Measurements from ENCODE around the gene PVR.

Gene PVR

GRCh38 chr19:44673510-44673909 is 29.8 kb downstream of the PVR start:
- TF ChIP-seq SP7 (tag by site-specific recombination; IDR thresholded peaks at IDR 0.05) (no peak), PBX3 (CRISPR knock-in tag; IDR thresholded peaks at IDR 0.05) (no peak), ZNF37A (tag by site-specific recombination; IDR thresholded peaks at IDR 0.05) (no peak), ZBTB1 (tag by site-specific recombination; IDR thresholded peaks at IDR 0.05) (no peak), ZNF792 (tag by site-specific recombination; IDR thresholded peaks at IDR 0.05) (no peak), PRDM6 (tag by site-specific recombination; IDR thresholded peaks at IDR 0.05) (no peak), BCL11B (tag by site-specific recombination; IDR thresholded peaks at IDR 0.05; ENCODE audit: low read depth) (no peak), ATF2 (tag by site-specific recombination; IDR thresholded peaks at IDR 0.05; ENCODE audit: low read depth) (no peak), ZNF561 (tag by site-specific recombination; IDR thresholded peaks at IDR 0.05; ENCODE audit: borderline replicate concordance) (no peak), ZNF211 (tag by site-specific recombination; IDR thresholded peaks at IDR 0.05; ENCODE audit: low read depth) (no peak), ZNF843 (tag by site-specific recombination; IDR thresholded peaks at IDR 0.05) (no peak), ZNF488 (tag by site-specific recombination; IDR thresholded peaks at IDR 0.05) (no peak), ZNF202 (tag by site-specific recombination; IDR thresholded peaks at IDR 0.05; ENCODE audit: borderline replicate concordance) (no peak), SCRT2 (tag by site-specific recombination; IDR thresholded peaks at IDR 0.05) (no peak), ZNF423 (tag by site-specific recombination; IDR thresholded peaks at IDR 0.05) (no peak), ZNF18 (tag by site-specific recombination; IDR thresholded peaks at IDR 0.05) (no peak)

GRCh38 chr19:44675521-44675920 is 31.8 kb downstream of the PVR start:
- Histone ChIP-seq H3K36me3 (ENCODE audit: control insufficient read depth in 2 of 2, insufficient read depth in 1 of 2, low read length in 2 of 2) (peaks cover 0 to 2% of the 10 kb centered on the region in 2 experiments; a peak in 1 of 3 replicates), H3K27ac (ENCODE audit: extremely low read depth, low read depth, low read length) (no peak overlapping the region), H3K4me1 (ENCODE audit: control insufficient read depth, insufficient read depth, low read length) (0 out of 2 replicates have a peak, but pooled peaks cover 2% of the 10 kb centered on the region), H3K9me3 (ENCODE audit: control insufficient read depth, insufficient read depth, low read depth, low read length) (no peaks in the 10 kb centered on the region), H3K4me3 (ENCODE audit: low read depth, low read length) (no peak overlapping the region)
- ChIA-PET POLR2A (no interaction called here), CTCF (interaction anchor here (0.6 to 4.2 kb wide), 9 partner anchors 14 to 169 kb away, joined by 3 to 19 read pairs (median 4); no protein-coding TSS in a partner anchor)
- no peak for TF ChIP-seq ZNF76 (tag by site-specific recombination; IDR thresholded peaks at IDR 0.05; ENCODE audit: borderline replicate concordance, low read depth)
- no peak for TF ChIP-seq OVOL3 (tag by site-specific recombination; IDR thresholded peaks at IDR 0.05)
- no peak for TF ChIP-seq ZNF792 (tag by site-specific recombination; IDR thresholded peaks at IDR 0.05)

More at GRCh38 chr19:44673510-44673909, 29.8 kb downstream of the PVR start:
- CTCF ChIA-PET: interaction anchor here (0.7 to 1.1 kb wide), 3 partner anchors 12 to 91 kb away, joined by 3 to 6 read pairs (median 4); no protein-coding TSS in a partner anchor
- 0 out of 2 replicates have a peak, but pooled peaks cover 2% of the 10 kb centered on the region for H3K4me1 ChIP-seq (ENCODE audit: control insufficient read depth, insufficient read depth, low read length)
- H3K27ac ChIP-seq (ENCODE audit: extremely low read depth, low read depth, low read length): no peak overlapping the region
- POLR2A ChIA-PET: no interaction called here
- H3K36me3 ChIP-seq (ENCODE audit: control insufficient read depth in 2 of 2, insufficient read depth in 1 of 2, low read length in 2 of 2): no peaks in the 10 kb centered on the region; a peak in 1 of 3 replicates
- H3K4me3 ChIP-seq (ENCODE audit: low read depth, low read length): no peak overlapping the region
- H3K9me3 ChIP-seq (ENCODE audit: control insufficient read depth, insufficient read depth, low read depth, low read length): no peaks in the 10 kb centered on the region

All from HEK293 (cell line).